HEK293 (cell line): ENCODE results near the gene CIC.

Source experiments
- CTCF ChIA-PET: fragments of 350-600 bp; formaldehyde crosslinking; extraction: SDS; loops from one replicate; lab custom pipeline; 2021; ENCODE audit warnings: antibody characterized with exemption; lab: Yijun Ruan, JAX
- POLR2A ChIA-PET: fragments of 300-600 bp; formaldehyde crosslinking; extraction: SDS; loops from one replicate; lab custom pipeline; 2020; ENCODE audit warnings: antibody characterized with exemption, inconsistent platforms; lab: Yijun Ruan, JAX
- H3K27ac ChIP-seq: fragments of 200-500 bp; sonication (Bioruptor generic); 2 replicates; pipeline ENCODE4 v1.5.1; 2014; ENCODE audit warnings: low read depth, low read length, control low read depth, inconsistent platforms; ENCODE audit errors: extremely low read depth
- H3K36me3 ChIP-seq, 2 experiments: fragments of 200-500 bp in 1 of 2; sonication (Bioruptor generic) in 1 of 2; 1 replicate in 1 of 2; 2 replicates in 1 of 2; pipeline ENCODE4 v1.5.1; 2014 to 2017; ENCODE audit warnings: inconsistent platforms in 2 of 2, low read length in 2 of 2; ENCODE audit not compliant: control insufficient read depth in 2 of 2, insufficient read depth in 1 of 2
- H3K4me1 ChIP-seq: fragments of 200-500 bp; sonication (Bioruptor generic); 2 replicates; pipeline ENCODE4 v1.5.1; 2014; ENCODE audit warnings: mild to moderate bottlenecking, low read length, inconsistent platforms; ENCODE audit not compliant: control insufficient read depth, insufficient read depth
- H3K4me3 ChIP-seq: 2 replicates; pipeline ENCODE4 v1.5.1; 2011; ENCODE audit warnings: low read depth, mild to moderate bottlenecking, control low read depth, low read length, moderate library complexity
- H3K9me3 ChIP-seq: fragments of 200-500 bp; sonication (Bioruptor generic); 2 replicates; pipeline ENCODE4 v1.5.1; 2014; ENCODE audit warnings: low read depth, low read length, inconsistent platforms; ENCODE audit not compliant: control insufficient read depth, insufficient read depth
- BCL11A ChIP-seq: fragments of 450-650 bp; formaldehyde crosslinking; IDR thresholded peaks from 2 replicates; pipeline ENCODE4 v1.5.1; 2016; ENCODE audit warnings: low read depth, missing biosample characterization, missing genetic modification characterization
- CTCF ChIP-seq: fragments of 450-650 bp; formaldehyde crosslinking; IDR thresholded peaks from 2 replicates; pipeline ENCODE4 v1.5.1; 2016; ENCODE audit warnings: missing biosample characterization, missing genetic modification characterization
- GLIS1 ChIP-seq: fragments of 450-650 bp; formaldehyde crosslinking; IDR thresholded peaks from 2 replicates; pipeline ENCODE4 v1.5.1; 2016; ENCODE audit warnings: missing biosample characterization, missing genetic modification characterization
- RBAK ChIP-seq: fragments of 450-650 bp; formaldehyde crosslinking; IDR thresholded peaks from 2 replicates; pipeline ENCODE4 v1.5.1; 2016; ENCODE audit warnings: missing biosample characterization, missing genetic modification characterization
- SP2 ChIP-seq: fragments of 450-650 bp; formaldehyde crosslinking; IDR thresholded peaks from 2 replicates; pipeline ENCODE4 v1.5.1; 2016; ENCODE audit warnings: missing biosample characterization, missing genetic modification characterization
- ZIC2 ChIP-seq: fragments of 450-650 bp; formaldehyde crosslinking; IDR thresholded peaks from 2 replicates; pipeline ENCODE4 v1.5.1; 2016; ENCODE audit warnings: missing biosample characterization, missing genetic modification characterization
- ZNF169 ChIP-seq: fragments of 450-650 bp; formaldehyde crosslinking; IDR thresholded peaks from 2 replicates; pipeline ENCODE4 v1.5.1; 2016; ENCODE audit warnings: missing biosample characterization, missing genetic modification characterization
- ZNF18 ChIP-seq: fragments of 450-650 bp; formaldehyde crosslinking; IDR thresholded peaks from 2 replicates; pipeline ENCODE4 v1.5.1; 2016; ENCODE audit warnings: missing biosample characterization, missing genetic modification characterization
- ZNF221 ChIP-seq: fragments of 450-650 bp; formaldehyde crosslinking; IDR thresholded peaks from 2 replicates; pipeline ENCODE4 v1.5.1; 2017; ENCODE audit warnings: missing biosample characterization, missing genetic modification characterization, borderline replicate concordance
- ZNF341 ChIP-seq: fragments of 450-650 bp; formaldehyde crosslinking; IDR thresholded peaks from 2 replicates; pipeline ENCODE4; 2016; ENCODE audit warnings: low read depth, missing biosample characterization, missing genetic modification characterization
- ZNF423 ChIP-seq: fragments of 450-650 bp; formaldehyde crosslinking; IDR thresholded peaks from 2 replicates; pipeline ENCODE4 v1.5.1; 2016; ENCODE audit warnings: missing biosample characterization, missing genetic modification characterization
- ZNF473 ChIP-seq: fragments of 450-650 bp; formaldehyde crosslinking; IDR thresholded peaks from 2 replicates; pipeline ENCODE4 v1.5.1; 2017; ENCODE audit warnings: missing biosample characterization, missing genetic modification characterization
- ZNF544 ChIP-seq: fragments of 450-650 bp; formaldehyde crosslinking; IDR thresholded peaks from 2 replicates; pipeline ENCODE4 v1.5.0; 2017; ENCODE audit warnings: missing biosample characterization, missing genetic modification characterization
- ZNF561 ChIP-seq: fragments of 450-650 bp; IDR thresholded peaks from 2 replicates; pipeline ENCODE4 v1.5.1; 2018; ENCODE audit warnings: missing biosample characterization, missing genetic modification characterization, borderline replicate concordance
- ZNF704 ChIP-seq: fragments of 450-650 bp; formaldehyde crosslinking; IDR thresholded peaks from 2 replicates; pipeline ENCODE4 v1.5.1; 2016; ENCODE audit warnings: missing biosample characterization, missing genetic modification characterization
- ZXDB ChIP-seq: fragments of 450-650 bp; formaldehyde crosslinking; IDR thresholded peaks from 2 replicates; pipeline ENCODE4 v1.5.1; 2016; ENCODE audit warnings: missing biosample characterization, missing genetic modification characterization
- TF ChIP-seq, protein P1 (sequence below): fragments of 450-650 bp; formaldehyde crosslinking; IDR thresholded peaks from 2 replicates; pipeline ENCODE4 v1.5.1; 2016; ENCODE audit warnings: missing biosample characterization, missing genetic modification characterization
- TF ChIP-seq, protein P2 (sequence below): fragments of 450-650 bp; formaldehyde crosslinking; IDR thresholded peaks from 2 replicates; pipeline ENCODE4 v1.5.1; 2016; ENCODE audit warnings: missing biosample characterization, missing genetic modification characterization
- TF ChIP-seq, protein P3 (sequence below): fragments of 450-650 bp; formaldehyde crosslinking; IDR thresholded peaks from 2 replicates; pipeline ENCODE4 v1.5.1; 2016; ENCODE audit warnings: missing biosample characterization, missing genetic modification characterization

CIC gene

DNA sequence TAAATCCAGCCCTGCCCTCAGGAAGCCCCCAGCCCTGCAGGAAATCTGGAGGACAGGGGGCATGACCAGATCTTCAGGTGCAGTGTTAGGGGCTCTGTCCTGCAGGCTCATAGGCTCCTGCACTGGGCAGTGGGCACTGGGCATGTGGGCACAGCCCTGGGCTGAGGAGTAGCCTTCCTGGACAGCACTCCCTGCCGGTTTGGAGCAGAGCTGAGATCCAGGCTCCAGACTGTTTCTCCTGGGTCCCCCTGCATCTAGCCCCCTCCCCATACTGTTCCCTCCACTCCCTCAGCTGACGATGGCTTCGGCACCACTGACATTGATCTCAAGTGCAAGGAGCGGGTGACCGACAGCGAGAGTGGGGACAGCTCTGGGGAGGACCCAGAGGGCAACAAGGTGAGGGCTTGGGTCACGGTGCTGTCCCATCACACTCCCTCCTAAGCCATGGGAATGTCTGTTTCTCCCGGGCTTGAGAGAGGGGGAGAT lies 20.5 kb downstream of the CIC start:
- POLR2A ChIA-PET = interaction anchor here (0.5 to 1.4 kb wide), 2 partner anchors 19 to 90 kb away, joined by 3 to 7 read pairs; no protein-coding TSS in a partner anchor
- Histone ChIP-seq H3K36me3 (peaks cover 8 to 80% of the 10 kb centered on the region in 2 experiments; a peak in 2 of 3 replicates), H3K4me1 (peaks cover 18% of the 10 kb centered on the region), H3K9me3 (no peaks in the 10 kb centered on the region), H3K27ac (no peak overlapping the region), H3K4me3 (no peak overlapping the region)
- TF ChIP-seq ZNF221 (tag by site-specific recombination) (no peak), ZIC2 (tag by site-specific recombination) (peak; percentile 5; the same call in 1 of the 2 replicates), RBAK (no peak), ZNF169 (no peak), ZNF341 (tag by site-specific recombination) (peak; percentile 34; the same call in 1 of the 2 replicates)
- CTCF ChIA-PET = interaction anchor here (0.5 to 3.6 kb wide), 4 partner anchors 12 to 149 kb away, joined by 3 to 16 read pairs (median 3); no protein-coding TSS in a partner anchor

- Histone ChIP-seq H3K4me1 (peaks cover 12% of the 10 kb centered on the region), H3K9me3 (no peaks in the 10 kb centered on the region), H3K27ac (no peak overlapping the region), H3K4me3 (no peak overlapping the region), H3K36me3 (peaks cover 12 to 82% of the 10 kb centered on the region in 2 experiments)
- POLR2A ChIA-PET = interaction anchor here (1.4 kb wide), 1 partner anchor 18 kb away, joined by 3 read pairs; no protein-coding TSS in a partner anchor
- TF ChIP-seq BCL11A (tag by site-specific recombination) (no peak), ZNF18 (no peak), ZNF544 (tag by site-specific recombination) (no peak)
- TF ChIP-seq, protein P1, sequence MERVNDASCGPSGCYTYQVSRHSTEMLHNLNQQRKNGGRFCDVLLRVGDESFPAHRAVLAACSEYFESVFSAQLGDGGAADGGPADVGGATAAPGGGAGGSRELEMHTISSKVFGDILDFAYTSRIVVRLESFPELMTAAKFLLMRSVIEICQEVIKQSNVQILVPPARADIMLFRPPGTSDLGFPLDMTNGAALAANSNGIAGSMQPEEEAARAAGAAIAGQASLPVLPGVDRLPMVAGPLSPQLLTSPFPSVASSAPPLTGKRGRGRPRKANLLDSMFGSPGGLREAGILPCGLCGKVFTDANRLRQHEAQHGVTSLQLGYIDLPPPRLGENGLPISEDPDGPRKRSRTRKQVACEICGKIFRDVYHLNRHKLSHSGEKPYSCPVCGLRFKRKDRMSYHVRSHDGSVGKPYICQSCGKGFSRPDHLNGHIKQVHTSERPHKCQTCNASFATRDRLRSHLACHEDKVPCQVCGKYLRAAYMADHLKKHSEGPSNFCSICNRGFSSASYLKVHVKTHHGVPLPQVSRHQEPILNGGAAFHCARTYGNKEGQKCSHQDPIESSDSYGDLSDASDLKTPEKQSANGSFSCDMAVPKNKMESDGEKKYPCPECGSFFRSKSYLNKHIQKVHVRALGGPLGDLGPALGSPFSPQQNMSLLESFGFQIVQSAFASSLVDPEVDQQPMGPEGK (tag by site-specific recombination) = 0 out of 2 replicates have a peak, but pooled peaks have one; percentile 32
- CTCF ChIA-PET = interaction anchor here (0.7 to 3.6 kb wide), 6 partner anchors 13 to 194 kb away, joined by 3 to 16 read pairs (median 4); no protein-coding TSS in a partner anchor
Measured at GRCh38 chr19:42290136-42290522, 21.1 kb downstream of the CIC start.

DNA sequence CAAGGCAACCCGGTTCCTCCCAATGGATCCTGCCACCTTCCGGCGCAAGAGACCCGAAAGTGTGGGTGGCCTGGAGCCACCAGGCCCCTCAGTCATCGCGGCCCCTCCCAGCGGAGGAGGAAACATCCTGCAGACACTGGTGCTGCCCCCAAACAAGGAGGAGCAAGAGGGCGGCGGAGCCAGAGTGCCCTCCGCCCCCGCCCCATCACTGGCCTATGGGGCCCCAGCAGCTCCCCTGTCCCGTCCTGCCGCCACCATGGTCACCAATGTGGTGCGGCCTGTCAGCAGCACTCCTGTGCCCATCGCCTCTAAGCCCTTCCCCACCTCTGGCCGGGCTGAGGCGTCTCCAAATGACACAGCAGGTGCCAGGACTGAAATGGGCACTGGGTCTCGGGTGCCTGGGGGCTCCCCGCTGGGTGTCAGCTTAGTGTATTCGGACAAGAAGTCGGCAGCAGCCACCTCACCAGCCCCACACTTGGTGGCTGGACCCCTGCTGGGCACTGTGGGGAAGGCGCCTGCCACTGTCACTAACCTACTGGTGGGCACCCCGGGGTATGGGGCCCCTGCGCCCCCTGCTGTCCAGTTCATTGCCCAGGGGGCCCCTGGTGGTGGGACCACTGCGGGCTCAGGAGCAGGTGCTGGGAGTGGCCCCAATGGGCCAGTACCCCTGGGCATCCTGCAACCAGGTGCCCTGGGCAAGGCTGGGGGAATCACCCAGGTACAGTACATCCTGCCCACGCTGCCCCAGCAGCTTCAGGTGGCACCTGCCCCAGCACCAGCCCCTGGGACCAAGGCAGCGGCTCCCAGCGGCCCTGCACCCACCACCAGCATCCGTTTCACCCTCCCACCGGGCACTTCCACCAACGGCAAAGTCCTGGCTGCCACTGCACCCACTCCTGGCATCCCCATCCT lies 21.7 kb downstream of the CIC start:
- ChIA-PET POLR2A (no interaction called here), CTCF (interaction anchor here (0.7 to 3.6 kb wide), 7 partner anchors 11 to 194 kb away, joined by 3 to 16 read pairs (median 4); partner anchors contain the start of gene PRR19)
- no peak overlapping the region for H3K4me3 ChIP-seq
- H3K4me1 ChIP-seq = peaks cover 6% of the 10 kb centered on the region
- no peak overlapping the region for H3K27ac ChIP-seq
- no peaks in the 10 kb centered on the region for H3K9me3 ChIP-seq
- H3K36me3 ChIP-seq = peaks cover 15 to 88% of the 10 kb centered on the region in 2 experiments
- TF ChIP-seq, protein P2, sequence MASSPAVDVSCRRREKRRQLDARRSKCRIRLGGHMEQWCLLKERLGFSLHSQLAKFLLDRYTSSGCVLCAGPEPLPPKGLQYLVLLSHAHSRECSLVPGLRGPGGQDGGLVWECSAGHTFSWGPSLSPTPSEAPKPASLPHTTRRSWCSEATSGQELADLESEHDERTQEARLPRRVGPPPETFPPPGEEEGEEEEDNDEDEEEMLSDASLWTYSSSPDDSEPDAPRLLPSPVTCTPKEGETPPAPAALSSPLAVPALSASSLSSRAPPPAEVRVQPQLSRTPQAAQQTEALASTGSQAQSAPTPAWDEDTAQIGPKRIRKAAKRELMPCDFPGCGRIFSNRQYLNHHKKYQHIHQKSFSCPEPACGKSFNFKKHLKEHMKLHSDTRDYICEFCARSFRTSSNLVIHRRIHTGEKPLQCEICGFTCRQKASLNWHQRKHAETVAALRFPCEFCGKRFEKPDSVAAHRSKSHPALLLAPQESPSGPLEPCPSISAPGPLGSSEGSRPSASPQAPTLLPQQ = 0 out of 2 replicates have a peak, but pooled peaks have one; percentile 21
- peak; percentile 58; the same call in 1 of the 2 replicates for TF ChIP-seq ZNF423 (tag by site-specific recombination)
- TF ChIP-seq, protein P3, sequence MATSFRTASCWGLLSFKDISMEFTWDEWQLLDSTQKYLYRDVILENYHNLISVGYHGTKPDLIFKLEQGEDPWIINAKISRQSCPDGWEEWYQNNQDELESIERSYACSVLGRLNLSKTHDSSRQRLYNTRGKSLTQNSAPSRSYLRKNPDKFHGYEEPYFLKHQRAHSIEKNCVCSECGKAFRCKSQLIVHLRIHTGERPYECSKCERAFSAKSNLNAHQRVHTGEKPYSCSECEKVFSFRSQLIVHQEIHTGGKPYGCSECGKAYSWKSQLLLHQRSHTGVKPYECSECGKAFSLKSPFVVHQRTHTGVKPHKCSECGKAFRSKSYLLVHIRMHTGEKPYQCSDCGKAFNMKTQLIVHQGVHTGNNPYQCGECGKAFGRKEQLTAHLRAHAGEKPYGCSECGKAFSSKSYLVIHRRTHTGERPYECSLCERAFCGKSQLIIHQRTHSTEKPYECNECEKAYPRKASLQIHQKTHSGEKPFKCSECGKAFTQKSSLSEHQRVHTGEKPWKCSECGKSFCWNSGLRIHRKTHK (tag by site-specific recombination) = no peak
- peak; percentile 92 for TF ChIP-seq CTCF (tag by site-specific recombination)
- TF ChIP-seq ZNF704 (tag by site-specific recombination) = no peak
- 0 out of 2 replicates have a peak, but pooled peaks have one; percentile 24 for TF ChIP-seq ZNF561 (tag by site-specific recombination)
- TF ChIP-seq ZIC2 (tag by site-specific recombination) = peak; percentile 94
- TF ChIP-seq ZXDB = no peak
- TF ChIP-seq SP2 (tag by site-specific recombination) = peak; percentile 60
- peak; percentile 55 for TF ChIP-seq GLIS1 (tag by site-specific recombination)
- no peak for TF ChIP-seq ZNF473 (tag by site-specific recombination)
